LoVo (cell line): ENCODE measurements around the gene SYNPO2.

Experiments used
- DNase-seq: peaks from one replicate; pipeline ENCODE4 v3.0.0-alpha.2; 2016; ENCODE audit warnings: low spot score

SYNPO2 gene

DNA sequence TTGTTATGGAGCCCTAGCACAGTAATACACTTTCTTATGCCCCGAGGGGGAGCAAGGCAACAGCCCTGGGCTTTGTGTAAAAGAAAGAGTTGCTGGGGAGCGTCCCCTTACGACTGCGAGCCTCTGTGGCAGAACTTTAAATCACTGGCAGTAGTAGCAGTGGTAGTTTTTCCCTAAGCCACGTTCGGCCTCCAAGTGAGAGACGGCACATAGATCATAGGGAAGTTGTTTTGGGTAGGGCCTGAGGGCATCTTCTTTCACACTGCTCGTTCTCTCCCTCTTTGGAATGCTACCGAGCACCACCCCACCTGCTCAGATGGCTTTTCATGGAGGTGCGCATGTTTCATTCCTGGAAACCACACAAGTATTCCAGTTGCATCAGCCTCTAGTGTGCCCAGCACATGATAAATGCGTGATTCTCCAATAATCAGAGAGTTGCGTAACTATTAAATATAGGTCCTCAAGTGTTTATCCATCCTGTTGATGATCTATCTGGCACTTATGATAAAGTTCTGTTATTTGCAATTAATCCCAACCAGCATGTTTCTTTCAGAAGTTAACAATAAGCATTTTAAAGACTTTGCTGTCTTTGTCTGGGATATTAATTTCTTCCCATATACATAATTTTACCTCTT, 7.0 kb upstream of the SYNPO2 start:
- no peak for DNase-seq

DNA sequence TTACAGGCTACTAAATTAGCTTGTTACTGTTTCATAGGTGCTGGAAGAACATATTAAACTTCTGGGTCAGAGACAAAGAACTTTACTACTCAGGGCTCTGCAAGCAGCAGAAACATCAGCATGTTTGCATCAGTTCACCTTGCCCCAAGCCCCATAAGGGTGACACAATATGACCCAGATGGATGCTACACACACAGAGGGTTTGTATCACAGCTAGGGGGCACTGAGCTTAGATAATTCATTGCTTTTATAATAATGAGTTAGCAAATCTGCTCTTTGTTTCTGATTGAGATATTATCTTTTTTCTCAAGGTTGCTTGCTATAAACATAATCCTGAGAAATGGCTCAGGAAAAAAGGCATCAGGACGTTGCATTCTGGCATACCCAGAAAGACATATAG, 4.8 kb upstream of the SYNPO2 start:
- no peak for DNase-seq

DNA sequence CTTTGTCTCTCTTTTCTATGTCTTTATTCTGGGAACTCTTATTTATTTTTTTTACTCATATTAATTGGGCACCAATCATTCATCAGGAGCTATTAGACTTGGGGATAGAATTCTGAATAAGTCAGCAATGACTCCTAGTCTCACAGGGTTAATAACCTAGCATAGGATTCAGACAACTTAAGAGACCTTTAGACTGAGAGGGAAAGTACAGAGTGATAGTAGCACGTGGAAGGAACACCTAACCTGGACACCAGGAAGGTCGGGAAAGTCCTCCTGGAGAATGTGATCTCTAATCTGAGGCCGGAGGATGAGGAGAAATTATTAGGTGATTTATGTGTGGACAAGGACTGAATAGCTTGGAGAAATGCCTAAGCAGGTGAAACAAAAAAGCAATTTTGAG, 3.9 kb upstream of the SYNPO2 start:
- no peak for DNase-seq

- no peak for DNase-seq
These were observed 648 bp downstream of the SYNPO2 start for GRCh38 chr4:118889312-118889691.

DNA sequence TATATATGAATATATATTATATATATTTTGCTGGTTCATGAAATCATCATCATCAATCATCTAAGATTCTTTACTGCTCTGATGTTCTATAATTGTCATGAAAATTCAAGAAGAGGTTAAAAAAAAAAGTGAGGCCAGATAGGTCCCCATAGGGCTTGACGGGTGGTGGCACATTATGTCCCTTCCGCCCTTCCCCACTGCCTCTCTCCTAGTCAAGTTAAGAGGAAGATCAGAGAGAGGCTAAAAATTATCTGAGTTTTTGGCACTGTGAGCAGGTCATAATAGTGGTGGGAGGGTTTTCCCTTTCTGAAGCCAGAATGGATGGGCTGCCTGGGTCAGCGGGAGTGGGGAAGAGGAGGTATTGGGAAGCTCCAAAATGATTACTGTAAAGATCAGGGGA, 5.4 kb downstream of the SYNPO2 start:
- DNase-seq: no peak

GRCh38 chr4:118898221-118898620, 9.6 kb downstream of the SYNPO2 start:
- no peak for DNase-seq

DNA sequence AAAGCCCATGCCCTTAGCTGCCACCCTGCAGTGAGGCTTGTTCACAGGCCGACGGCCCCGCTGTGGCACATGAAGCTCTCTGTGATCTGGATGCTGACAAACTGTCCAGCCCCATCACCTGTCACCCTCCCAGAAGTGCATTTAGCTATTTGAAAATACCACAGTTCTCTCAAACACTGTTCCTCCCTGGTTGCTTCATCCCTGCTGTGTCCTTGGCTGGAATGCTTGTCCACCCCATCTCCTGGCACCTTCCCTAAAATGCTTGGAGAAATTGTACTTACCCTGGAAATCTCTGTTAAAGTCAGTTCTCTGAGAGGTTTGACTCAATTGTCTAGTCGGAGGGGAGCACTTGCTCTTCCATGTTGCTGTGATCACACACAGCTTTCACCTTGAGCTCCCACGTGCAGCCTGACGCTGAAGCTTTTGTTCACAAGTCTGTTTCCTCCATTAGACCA, 10.1 kb downstream of the SYNPO2 start:
- no peak for DNase-seq

DNA sequence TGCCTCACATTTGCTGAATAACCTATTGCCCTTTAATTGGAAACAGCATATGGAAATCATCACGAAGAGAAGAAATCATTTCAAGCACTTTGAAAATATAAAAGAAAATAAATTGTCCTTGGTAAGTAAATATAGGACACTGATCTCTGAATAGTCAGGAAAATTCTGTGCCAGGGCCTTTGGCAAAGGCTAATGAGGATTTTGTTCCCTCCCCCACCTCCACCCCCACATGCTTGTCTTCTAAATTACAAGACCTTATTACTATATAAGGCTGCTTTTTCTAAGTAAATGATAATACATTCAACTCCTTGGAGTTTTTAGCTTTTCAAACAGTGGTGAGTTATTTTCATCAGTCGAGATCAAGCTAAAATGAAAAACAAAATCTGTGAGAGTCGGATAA, 15.8 kb downstream of the SYNPO2 start:
- no peak for DNase-seq

GRCh38 chr4:118904935-118905334, 16.3 kb downstream of the SYNPO2 start:
- no peak for DNase-seq

- DNase-seq: no peak
These were observed 16.9 kb downstream of the SYNPO2 start for GRCh38 chr4:118905566-118905965.

DNA sequence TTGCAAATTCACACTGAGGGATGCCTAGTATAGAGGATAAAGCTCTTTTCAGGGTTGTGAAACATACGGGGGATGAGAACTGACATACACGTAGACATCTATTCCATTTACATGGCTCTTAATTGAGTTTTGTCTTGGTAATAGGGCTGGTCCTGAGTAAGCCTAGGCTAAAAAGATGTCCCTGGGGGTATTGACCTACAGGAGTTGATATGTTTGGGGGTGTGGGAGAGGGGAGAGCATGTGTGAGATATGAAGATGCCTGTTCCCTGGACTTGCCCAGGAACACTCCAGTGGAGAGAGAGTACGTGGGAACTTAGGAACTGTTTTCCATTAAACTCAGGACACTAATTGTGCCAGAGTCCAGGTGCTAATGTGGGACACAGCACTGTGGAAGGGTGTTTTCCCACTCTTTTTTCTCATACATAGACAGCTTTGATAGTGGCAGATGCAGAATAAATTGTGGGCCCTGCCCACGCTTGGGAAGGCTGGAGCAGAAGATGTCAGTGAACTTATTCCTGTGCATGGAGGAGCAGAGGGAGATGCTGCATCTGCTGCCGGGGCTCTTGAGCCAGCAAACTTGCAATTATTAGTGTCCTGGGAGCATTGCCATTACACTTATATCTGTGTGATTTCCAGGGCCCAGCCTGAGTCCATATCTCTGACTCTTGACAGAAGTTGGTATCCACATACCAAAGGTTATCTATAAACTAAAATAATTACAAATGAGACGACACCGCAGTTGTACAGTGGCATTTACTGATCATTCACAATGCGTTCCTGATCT, 20.7 kb downstream of the SYNPO2 start:
- no peak for DNase-seq

GRCh38 chr4:118910221-118910620, 21.6 kb downstream of the SYNPO2 start:
- DNase-seq: no peak

- no peak for DNase-seq
These were observed 22.6 kb downstream of the SYNPO2 start for GRCh38 chr4:118911238-118911703.

- no peak for DNase-seq
These were observed 26.8 kb downstream of the SYNPO2 start for GRCh38 chr4:118915468-118915867.

- no peak for DNase-seq
These were observed 28.1 kb downstream of the SYNPO2 start for GRCh38 chr4:118916691-118917289.

DNA sequence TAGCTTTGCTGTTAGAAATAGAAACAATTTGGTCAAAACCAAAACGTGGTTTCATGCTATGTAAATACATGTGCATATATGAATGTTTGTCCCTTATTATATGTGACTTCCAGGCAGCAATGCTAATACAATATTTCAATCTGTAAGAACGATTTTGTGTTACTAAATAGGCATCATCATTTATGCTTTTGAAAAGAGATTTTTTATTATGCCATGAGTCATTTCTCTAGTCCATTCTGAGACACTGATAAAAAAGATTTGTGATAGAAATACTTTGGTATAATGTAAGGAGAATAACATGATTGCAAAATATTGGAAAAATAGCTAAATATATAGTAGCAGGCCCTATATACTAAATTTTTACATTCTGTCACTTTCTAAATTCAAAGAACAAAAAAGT, 28.9 kb downstream of the SYNPO2 start:
- DNase-seq: no peak

- no peak for DNase-seq
These were observed 29.7 kb downstream of the SYNPO2 start for GRCh38 chr4:118918388-118918787.

DNA sequence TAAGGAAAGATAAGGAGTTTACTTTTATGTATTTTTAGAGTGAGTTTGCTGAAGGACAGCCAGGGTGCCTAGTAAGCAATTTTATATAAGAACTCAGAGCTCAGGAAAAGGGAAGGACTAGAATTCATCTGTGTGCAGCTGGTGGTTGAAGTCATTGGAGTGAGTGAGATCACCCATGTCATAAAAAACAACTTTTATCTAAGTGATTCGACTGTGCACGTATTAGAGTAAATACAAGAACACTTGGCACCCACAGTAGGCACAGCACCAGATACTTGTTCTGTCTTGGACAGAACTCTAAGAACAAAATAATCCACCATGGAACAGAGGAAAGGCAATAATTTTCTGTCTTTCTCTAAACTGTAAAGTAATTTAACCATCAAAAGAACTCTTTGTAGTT, 31.6 kb downstream of the SYNPO2 start:
- DNase-seq: no peak

GRCh38 chr4:118921786-118922185, 33.1 kb downstream of the SYNPO2 start:
- DNase-seq: no peak

DNA sequence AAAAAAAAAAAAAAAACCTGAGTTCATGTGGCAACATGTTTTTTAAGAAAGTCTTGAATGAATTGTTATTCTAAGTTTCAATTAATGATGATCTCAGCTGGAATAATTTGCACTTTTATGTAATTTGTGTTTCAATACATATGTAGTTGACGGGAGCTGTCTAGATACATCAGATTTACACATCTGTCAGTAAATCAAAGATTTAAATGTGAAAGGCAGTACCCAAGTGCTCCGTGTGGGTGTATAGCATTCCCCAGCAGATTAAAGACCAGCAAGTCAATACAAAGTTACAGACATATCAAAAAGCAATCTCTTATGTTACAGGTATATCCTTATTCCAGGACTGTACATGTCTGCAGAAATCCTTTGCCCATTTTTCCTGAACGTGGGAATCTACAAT, 35.2 kb downstream of the SYNPO2 start:
- no peak for DNase-seq

- DNase-seq: no peak
These were observed 39.3 kb downstream of the SYNPO2 start for GRCh38 chr4:118927974-118928373.

GRCh38 chr4:118930255-118930654, 41.6 kb downstream of the SYNPO2 start:
- DNase-seq: no peak

GRCh38 chr4:118931786-118932185, 43.1 kb downstream of the SYNPO2 start:
- DNase-seq: no peak
